Smooth muscle cell (in vitro differentiated cells): ENCODE results near the gene UGT1A9. TPM values are rescaled to one million over a fixed set of nuclear protein-coding genes. Genes with fewer than 3 reads are reported as not detected.

Experiments
- DNase-seq: peaks from one replicate; lab custom pipeline; 2025; ENCODE audit not compliant: unreplicated experiment; lab: John Stamatoyannopoulos, UW
- H2AFZ ChIP-seq: fragments of 200-600 bp; sonication (generic); 2 replicates; pipeline ENCODE4 v1.6.0; 2016; ENCODE audit warnings: antibody characterized with exemption, low read depth, mild to moderate bottlenecking
- H3F3A ChIP-seq: fragments of 200-600 bp; sonication (generic); 2 replicates; pipeline ENCODE4 v1.6.0; 2017; ENCODE audit warnings: antibody characterized with exemption, low read depth
- H3K27ac ChIP-seq: fragments of 200-600 bp; sonication (generic); 2 replicates; pipeline ENCODE4 v1.5.1; 2016; ENCODE audit warnings: low read depth, mild to moderate bottlenecking
- H3K27me3 ChIP-seq: fragments of 200-600 bp; sonication (generic); 2 replicates; pipeline ENCODE4 v1.6.1; 2016; ENCODE audit warnings: low read depth, mild to moderate bottlenecking
- H3K36me3 ChIP-seq: fragments of 200-600 bp; sonication (generic); 2 replicates; pipeline ENCODE4 v1.5.1; 2016; ENCODE audit warnings: low read depth
- H3K4me1 ChIP-seq: fragments of 200-600 bp; sonication (generic); 2 replicates; pipeline ENCODE4 v1.5.1; 2016; ENCODE audit warnings: low read depth
- H3K4me2 ChIP-seq: fragments of 200-600 bp; sonication (generic); 2 replicates; pipeline ENCODE4 v1.6.0; 2016; ENCODE audit warnings: mild to moderate bottlenecking
- H3K4me3 ChIP-seq: fragments of 200-600 bp; sonication (generic); 2 replicates; pipeline ENCODE4 v1.5.1; 2016; ENCODE audit warnings: mild to moderate bottlenecking
- H3K79me2 ChIP-seq: fragments of 200-600 bp; sonication (generic); 2 replicates; pipeline ENCODE4 v1.6.0; 2016; ENCODE audit warnings: low read depth, mild to moderate bottlenecking
- H3K9ac ChIP-seq: fragments of 200-600 bp; sonication (generic); 2 replicates; pipeline ENCODE4 v1.6.0; 2016; ENCODE audit warnings: low read depth
- H3K9me3 ChIP-seq: fragments of 200-600 bp; sonication (generic); replicated peaks from 2 replicates; pipeline ENCODE4 v1.5.1; 2016; ENCODE audit warnings: low read depth
- H4K20me1 ChIP-seq: fragments of 200-600 bp; sonication (generic); 2 replicates; pipeline ENCODE4 v1.6.0; 2016; ENCODE audit warnings: low read depth
- CTCF ChIP-seq: fragments of 200-600 bp; sonication (generic); IDR thresholded peaks from 2 replicates; pipeline ENCODE4 v1.5.1; 2017; ENCODE audit warnings: borderline replicate concordance, mild to moderate bottlenecking, antibody characterized with exemption; ENCODE audit not compliant: insufficient read depth, poor library complexity, severe bottlenecking
- WGBS: methylation state at CpG from one replicate; pipeline ENCODE4 v1.1.7; 2016; ENCODE audit warnings: low lambda C conversion rate; 5-methylcytosine and 5-hydroxymethylcytosine counted together
- polyA plus RNA-seq: library from polyadenylated mRNA; unstranded; fragments of >200 nt; fragmentation: Nextera tagmentation; extraction: Ambion mirVana; gene quantifications from 2 replicates; pipeline ENCODE4 v1.2.1, GENCODE V29; 2016
- total RNA-seq: library from RNA; depleted of rRNA; stranded (reverse); fragments of >200 nt; gene quantifications from 2 replicates; pipeline ENCODE4 v1.2.3, GENCODE V29; 2014

The UGT1A9 gene
- total and polyA plus RNA-seq, 2 experiments from 2014 or later, result not detected

DNA sequence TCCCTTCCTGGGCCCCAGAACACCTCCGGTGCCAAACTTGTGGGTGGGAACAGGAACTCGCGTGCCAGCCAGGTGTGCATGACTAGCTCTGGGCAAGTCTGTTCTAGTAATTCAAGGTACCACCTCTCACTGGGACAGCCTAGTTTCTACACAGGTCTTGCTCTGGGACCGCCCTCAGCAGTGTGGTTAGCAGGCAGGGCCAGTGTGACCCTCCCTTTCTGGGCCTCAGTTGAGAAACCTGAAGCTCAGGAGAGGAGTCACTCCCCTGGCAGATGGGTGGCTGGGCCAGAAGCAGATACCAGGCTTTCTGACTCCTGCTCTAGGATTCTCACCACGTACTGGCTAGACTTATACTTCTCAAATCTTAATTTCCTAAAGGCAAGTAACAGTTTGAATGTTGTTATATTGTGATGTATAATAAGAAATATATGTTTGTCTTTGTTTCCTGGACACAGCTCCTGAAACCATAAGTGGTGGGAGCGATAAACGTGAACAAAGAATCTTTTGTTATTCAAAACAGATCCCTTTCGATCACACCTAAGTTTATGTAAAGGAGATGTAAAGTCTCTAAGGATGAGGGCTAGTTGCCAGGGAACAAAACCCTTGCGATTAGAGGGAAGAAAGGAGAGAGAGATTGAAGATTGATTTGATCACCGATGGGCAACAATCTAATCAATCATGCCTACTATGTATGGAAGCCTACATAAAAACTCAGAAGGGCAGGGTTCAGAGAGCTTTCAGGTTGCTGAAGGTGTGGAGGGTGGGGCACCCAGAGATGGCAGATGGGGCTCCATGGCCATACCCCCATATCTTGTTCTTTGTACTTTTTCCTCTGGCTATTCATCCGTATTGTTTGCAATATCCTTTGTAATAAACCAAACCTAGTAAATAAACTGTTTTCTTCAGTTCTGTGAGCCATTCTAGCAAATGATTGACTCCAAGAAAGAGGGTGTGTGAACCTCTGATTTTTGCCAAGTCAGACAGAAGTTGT lies 20.0 kb downstream of the UGT1A9 start:
- Histone ChIP-seq H3K9ac (no peak overlapping the region), H3K27me3 (no peaks in the 10 kb centered on the region), H2AFZ (no peak overlapping the region), H3K36me3 (no peaks in the 10 kb centered on the region), H4K20me1 (no peaks in the 10 kb centered on the region), H3K27ac (no peak overlapping the region), H3K4me2 (no peak overlapping the region), H3F3A (no peaks in the 10 kb centered on the region), H3K4me1 (no peaks in the 10 kb centered on the region), H3K4me3 (no peak overlapping the region), H3K9me3 (no peaks in the 10 kb centered on the region), H3K79me2 (no peaks in the 10 kb centered on the region)
- no peak for DNase-seq
- WGBS, result 88% methylated on average over 11 of the region's 11 CpGs
- TF ChIP-seq CTCF, result no peak

DNA sequence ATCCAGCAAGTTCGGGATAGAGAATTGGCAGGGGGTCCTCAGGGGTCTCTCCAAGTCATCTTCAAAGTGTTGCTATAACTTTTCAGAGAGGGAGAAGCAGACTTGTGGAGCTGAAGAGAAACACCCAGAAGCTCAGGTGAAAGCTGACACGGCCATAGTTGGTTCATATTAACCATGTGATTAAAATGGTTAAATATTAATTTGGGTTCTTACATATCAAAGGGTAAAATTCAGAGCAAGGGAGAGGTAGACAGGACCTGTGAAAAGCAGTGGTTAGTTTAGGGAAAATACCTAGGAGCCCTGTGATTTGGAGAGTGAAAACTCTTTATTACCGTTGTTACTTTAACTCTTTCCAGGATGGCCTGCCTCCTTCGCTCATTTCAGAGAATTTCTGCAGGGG lies 20.9 kb downstream of the UGT1A9 start, which contains the start of gene UGT1A6:
Gene UGT1A6 (plus strand): TSS at position 243 of the 400 bp plus-strand sequence. CDS start 115 bp downstream, at position 358.
- no peak within 1 kb of the TSS for H2AFZ ChIP-seq
- no peak within 1 kb of the TSS for H3K4me2 ChIP-seq
- no peak within 1 kb of the TSS for H3K4me3 ChIP-seq
- no peak for DNase-seq
- H3K27me3 ChIP-seq, result no peaks in the 10 kb centered on the region
- no peak within 1 kb of the TSS for H3K9ac ChIP-seq
- H3K27ac ChIP-seq, result no peak within 1 kb of the TSS
- TF ChIP-seq CTCF, result no peak
- H3K9me3 ChIP-seq, result no peaks in the 10 kb centered on the region
- H3K36me3 ChIP-seq, result no peaks in the 10 kb centered on the region
- no peaks in the 10 kb centered on the region for H3F3A ChIP-seq
- H4K20me1 ChIP-seq, result no peaks in the 10 kb centered on the region
- H3K79me2 ChIP-seq, result no peaks in the 10 kb centered on the region
- 94% methylated on average over 4 of the region's 4 CpGs for WGBS
- H3K4me1 ChIP-seq, result no peaks in the 10 kb centered on the region

DNA sequence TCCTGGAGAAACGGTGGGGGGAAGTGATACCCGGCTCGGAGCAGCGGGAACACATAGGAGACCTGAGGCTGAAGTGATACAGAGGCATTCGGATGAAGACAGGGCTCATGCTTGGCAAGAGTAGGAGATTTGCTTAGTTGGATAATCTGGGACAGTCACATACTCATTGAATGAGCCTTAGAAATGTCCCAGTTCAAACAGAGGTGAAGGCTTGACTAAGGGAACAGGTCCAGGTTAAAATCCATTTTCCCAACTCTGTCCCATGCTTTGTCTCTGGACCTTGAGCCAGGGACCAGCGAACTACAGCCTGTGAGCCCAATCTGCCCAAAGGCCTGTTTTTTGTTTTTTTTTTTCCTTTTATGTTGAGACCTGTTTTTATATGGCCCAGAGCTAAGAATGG lies 22.3 kb downstream of the UGT1A9 start:
- Histone ChIP-seq H3K9me3 (no peaks in the 10 kb centered on the region), H3K36me3 (no peaks in the 10 kb centered on the region), H3K27me3 (no peaks in the 10 kb centered on the region), H3F3A (no peaks in the 10 kb centered on the region), H2AFZ (no peak overlapping the region), H4K20me1 (no peaks in the 10 kb centered on the region), H3K4me3 (no peak overlapping the region), H3K9ac (no peak overlapping the region), H3K4me2 (no peak overlapping the region), H3K4me1 (no peaks in the 10 kb centered on the region), H3K79me2 (no peaks in the 10 kb centered on the region), H3K27ac (no peak overlapping the region)
- no peak for TF ChIP-seq CTCF
- WGBS, result 93% methylated on average over 6 of the region's 6 CpGs
- DNase-seq, result no peak
